Brain pericyte (primary cell): Measurements from ENCODE around the gene RNF183.
A peak's percentile ranks its signal among the peaks of the same experiment; 100 is the strongest.
"Not testable (repeated sequence)": the region's sequence is repeated elsewhere in the genome, so short reads cannot be mapped to it uniquely, and the experiment has no call there.

Experiments used
- DNase-seq: peaks from one replicate; pipeline ENCODE4 v3.0.0-alpha.2; 2012; ENCODE audit warnings: low read depth, low spot score

The RNF183 gene

DNA sequence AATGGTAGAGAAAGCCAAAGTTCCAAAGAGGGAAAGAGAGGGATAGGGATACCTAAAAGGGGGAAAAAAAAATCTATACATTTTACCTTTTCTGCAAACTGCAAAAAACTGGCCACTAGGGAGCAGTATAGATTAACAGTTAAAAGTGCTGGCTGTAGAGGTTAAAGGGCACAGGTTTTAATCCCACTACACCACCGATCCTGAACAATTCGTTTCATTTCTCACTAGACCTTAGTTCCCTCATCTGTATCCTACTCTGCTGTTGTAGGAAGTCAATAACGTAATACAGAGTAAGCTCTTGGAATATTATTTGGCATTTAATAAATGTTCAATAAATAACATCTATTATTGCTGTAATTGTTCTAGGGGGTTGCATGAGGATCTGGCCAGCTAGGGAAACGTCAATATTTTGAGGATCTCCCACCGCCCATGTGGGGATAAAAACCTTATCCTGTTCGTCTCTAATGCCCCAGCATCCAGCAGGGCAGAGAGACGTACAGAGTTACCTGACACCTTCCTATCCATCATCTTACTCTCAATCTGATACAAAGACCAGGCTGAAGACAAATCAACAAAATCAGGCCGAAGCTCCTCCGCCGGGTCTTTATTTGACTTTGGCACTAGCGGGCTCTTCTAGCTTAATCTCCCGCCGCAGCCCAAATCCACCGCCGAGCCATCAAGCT is 28.6 kb downstream of the RNF183 start:
- DNase-seq = peak; percentile 24

DNA sequence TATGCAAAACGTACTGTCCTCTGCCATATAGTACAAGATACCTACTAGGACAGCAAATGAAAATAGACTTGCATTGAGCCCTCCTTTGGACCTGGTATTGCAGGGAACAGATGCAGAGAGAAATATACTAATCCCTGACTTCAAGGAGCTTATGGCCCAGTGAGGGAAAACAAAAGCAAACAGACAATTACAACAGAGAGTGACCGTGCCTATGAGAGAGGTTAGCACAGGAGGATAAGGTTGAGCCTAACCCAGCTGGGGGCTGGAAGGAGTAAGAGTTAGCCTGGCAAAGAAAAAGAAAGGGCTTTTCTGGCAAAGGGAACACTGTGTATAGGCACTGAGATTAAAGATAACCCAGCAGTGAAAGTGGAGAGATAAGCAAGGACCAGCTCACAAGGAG is 33.3 kb downstream of the RNF183 start:
- no peak for DNase-seq

DNA sequence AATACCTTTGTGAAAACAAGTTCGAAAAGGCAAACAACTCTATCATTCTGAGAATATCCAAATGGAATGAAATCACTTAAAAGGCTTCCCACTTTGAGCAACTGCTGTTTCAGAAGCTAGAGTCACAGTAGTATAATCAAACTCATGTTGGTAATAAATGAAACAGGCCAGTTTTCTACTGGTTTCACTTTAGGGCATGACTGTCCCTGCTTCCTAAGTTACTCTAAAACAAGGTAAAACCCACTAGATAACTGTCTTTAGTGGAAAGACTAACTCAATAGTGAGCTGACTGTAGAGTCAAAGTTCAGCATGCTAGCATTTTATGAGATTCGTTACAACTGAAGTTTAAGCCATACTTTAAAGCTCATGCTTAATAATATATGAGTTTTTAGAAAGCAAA is 33.8 kb downstream of the RNF183 start:
- DNase-seq = no peak

DNA sequence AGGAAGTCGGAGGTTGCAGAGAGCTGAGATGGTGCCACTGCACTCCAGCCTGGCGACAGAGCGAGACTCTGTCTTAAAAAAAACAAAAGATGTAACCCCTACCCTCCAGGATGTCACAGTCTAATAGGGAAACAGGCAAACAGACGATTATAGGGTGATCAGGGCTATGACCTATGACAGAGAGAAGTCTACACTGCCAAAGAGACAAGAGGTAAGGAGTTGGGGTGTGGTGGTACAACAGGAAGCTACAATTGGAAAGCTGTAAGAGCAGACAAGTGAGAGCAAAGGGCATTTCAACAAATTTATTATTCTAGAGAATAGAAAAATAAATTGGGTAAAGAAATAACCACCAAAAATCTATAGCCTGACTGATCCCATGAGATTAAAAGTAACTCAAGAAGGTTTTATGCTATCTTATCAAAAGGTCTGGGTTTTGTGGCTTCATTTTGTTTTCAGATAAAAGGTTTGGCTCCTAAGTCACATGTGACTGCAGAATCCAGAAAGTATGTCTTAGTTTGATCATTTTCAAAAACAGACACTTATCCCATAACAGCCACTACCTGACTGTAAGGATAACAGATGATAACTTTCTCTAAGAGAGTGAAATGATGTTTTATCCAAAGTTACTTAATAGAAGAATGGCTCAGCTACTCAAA is 35.1 kb downstream of the RNF183 start:
- DNase-seq = no peak

DNA sequence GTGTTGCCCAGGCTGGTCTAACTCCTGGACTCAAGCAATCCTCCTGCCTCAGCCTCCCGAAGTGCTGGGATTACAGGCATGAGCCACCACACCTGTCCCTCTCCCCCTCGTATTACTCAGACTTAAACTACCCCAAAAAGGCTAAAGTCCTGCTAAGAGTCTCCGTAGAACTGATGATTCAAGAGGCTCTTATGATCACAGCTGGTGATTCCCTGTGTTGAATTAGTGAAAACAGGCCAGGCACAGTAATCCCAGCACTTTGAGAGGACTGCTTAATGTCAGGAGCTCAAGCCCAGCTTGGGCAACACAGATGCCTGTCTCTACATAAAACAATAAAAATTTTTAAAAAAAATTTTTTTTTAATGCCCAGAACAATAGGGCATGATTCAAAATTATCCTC is 37.0 kb downstream of the RNF183 start:
- DNase-seq = no peak

DNA sequence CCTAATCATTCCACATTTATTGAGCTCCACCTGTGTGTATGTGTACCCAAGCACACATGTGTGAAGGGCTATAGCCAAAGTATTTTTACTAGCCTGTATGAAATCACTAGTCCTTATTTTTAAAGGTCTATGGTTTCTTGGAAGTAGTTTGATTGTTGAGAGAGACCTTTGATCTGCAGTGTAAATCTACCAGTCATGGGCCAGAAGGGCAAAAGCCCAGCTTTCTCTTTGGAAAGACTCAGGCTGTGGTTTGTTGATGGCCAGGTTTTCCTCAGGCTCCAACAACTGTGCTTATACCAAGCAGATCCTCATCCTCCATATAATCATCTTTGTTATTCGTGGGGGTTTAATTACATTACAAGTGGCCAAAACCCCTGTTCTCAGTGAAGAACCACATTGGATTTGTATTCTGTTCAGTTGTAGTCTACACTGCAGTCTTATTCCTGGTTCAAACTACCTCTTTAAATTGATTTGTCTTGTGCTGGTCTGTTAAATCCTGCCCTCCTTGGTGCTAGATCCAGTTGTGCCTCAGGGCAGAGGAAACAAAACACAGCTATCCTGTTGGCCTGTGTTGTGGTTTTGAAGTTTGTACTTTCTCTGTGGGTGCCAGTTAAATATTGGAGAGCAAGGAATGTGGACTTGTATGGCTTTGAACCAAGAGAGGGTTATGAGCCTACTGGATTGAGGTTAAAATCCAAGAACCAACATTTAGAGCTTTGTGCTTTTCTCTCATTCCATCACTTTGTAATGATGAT is 41.1 kb downstream of the RNF183 start:
- DNase-seq = no peak

DNA sequence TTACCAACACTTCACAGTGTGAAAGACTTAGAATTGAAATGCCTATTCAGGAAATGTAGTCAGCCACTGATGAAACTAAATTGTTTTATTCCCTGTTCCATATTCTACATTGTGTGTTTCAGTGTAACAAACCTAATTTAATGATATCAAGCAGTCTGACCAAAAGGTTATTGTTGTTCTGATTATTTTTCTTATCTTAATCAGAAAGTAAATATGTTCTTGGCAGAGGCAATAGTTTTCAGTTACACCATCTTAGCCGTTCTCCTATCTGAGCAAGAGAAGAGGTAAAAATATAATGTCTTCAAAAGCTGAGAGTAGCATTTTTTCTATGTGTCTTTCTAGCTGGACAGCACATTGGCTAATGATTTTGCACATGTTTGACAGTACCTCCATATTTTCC is 44.9 kb downstream of the RNF183 start:
- no peak for DNase-seq

DNA sequence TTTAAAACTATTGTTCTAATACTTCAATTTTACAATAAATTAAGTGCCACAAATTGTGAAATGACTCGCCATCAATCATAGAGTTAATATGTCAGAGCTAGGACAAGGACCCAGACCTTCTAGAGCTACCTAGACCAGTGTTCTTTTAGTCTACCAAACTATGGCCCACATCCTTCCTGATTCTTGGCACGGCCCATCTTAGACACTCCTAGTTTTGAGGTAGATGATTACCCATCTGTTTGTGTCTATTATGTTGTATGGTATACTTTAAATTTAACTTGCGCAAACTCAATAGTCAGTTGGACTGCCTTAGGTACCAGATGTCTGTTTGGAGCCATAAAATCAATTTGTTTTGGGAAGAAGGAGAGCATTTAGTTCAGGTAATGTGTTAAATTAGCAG is 45.3 kb downstream of the RNF183 start:
- no peak for DNase-seq

DNA sequence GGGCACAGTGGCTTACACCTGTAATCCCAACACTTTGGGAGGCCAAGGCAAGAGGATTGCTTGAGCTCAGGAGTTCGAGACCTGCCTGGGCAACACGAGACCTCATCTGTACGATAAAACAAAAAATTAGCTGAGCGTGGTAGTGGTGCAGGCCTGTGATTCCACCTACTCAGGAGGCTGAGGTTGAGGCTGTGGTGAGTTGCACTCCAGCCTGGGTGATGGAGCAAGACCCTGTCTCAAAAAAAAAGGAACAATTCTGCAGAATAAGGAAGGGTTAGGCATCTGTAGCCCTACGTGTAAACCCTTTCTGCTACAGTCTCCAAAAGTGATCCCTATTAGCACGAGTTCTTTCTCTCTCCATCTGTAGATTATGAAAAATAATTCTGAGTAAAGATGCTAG is 47.7 kb downstream of the RNF183 start:
- DNase-seq = no peak

DNA sequence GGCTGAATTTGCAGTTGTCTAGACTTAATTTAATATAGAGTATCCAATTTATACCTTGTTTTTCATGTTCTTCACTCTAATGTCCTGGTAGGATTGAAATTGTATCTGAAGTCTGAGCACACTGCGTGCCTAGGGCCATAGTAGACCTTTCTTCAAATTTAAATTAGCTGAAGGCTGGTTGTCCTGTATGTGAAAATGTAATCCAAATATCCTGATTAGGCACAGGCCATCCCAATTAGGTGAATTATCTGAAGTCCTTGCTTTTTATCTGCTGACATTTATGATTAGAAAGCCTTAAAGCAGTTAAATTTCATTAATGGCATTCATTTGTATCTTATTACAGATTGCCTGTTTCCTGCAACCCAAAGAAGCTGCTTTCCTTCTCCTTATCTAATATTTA is 48.2 kb downstream of the RNF183 start:
- DNase-seq = no peak

DNA sequence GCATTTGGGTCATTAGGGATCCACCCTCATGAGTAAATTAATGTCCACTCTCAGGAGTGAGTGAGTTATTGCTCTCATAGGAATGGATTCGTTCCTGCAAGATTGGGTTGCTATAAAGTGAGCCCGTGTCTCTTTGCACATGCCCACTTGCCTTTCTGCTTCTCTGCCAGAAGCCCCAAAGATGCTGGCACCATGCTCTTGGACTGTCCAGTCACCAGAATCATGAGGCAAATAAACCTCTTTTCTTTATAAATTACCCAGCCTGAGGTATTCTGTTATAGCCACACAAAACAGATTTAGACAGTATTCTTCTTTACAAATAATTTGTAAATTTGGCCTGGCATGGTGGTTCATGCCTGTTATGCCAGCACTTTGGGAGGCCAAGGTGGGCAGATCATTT is 52.4 kb downstream of the RNF183 start:
- DNase-seq = no peak

DNA sequence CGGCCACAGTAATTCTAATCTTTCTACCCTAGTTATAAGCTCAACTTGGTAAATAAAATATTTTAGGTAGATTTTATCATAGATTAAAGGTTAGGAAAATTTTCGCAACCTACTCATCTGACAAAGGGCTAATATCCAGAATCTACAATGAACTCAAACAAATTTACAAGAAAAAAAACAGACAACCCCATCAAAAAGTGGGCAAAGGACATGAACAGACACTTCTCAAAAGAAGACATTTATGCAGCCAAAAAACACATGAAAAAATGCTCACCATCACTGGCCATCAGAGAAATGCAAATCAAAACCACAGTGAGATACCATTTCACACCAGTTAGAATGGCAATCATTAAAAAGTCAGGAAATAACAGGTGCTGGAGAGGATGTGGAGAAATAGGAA is 53.5 kb downstream of the RNF183 start:
- not testable (repeated sequence) for DNase-seq

DNA sequence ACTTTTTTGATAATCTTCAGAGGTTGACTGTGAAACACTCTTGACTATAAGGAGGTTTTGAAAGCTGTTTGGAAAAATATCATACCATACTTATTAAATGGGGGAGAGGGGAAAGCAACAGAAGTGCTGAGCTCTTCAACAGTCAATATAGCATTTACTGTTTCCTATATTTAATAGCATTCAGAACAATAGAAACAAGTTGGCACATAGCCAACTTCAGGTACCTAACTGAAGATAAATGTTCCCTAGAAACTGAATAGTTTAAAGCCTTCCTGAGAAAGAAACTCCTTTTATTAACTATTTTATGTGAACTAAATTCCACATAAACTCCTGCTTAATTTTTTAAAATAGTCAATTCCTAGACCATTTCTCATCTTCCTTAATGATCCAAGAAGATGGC is 55.5 kb downstream of the RNF183 start:
- DNase-seq = no peak
